HG03442 (cell line): ENCODE data around the gene RPL22.

Experiments used
- ATAC-seq: cut with Tn5 transposase; IDR thresholded peaks from one replicate; pipeline ENCODE4 v1.9.1; 2021; ENCODE audit warnings: mild to moderate bottlenecking, moderate library complexity; ENCODE audit not compliant: unreplicated experiment

RPL22 gene

DNA sequence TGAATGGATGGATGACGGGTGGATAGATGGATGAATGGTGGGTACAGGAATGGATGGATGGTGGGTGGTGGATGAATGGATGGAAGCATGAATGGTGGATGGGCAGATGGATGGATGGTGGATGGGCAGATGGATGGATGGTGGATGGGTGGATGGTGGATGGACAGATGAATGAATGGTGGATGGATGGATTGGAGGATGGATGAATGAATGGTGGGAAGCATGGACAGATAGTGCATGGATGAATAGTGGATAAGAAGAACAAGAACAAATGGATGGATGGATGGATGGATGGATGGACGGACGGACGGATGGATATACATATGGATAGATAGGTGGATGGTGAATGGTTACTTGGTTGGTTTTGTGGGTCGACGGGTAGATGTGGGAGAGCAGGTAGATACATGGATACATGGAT lies 24.0 kb downstream of the RPL22 start:
- ATAC-seq, result no peak

DNA sequence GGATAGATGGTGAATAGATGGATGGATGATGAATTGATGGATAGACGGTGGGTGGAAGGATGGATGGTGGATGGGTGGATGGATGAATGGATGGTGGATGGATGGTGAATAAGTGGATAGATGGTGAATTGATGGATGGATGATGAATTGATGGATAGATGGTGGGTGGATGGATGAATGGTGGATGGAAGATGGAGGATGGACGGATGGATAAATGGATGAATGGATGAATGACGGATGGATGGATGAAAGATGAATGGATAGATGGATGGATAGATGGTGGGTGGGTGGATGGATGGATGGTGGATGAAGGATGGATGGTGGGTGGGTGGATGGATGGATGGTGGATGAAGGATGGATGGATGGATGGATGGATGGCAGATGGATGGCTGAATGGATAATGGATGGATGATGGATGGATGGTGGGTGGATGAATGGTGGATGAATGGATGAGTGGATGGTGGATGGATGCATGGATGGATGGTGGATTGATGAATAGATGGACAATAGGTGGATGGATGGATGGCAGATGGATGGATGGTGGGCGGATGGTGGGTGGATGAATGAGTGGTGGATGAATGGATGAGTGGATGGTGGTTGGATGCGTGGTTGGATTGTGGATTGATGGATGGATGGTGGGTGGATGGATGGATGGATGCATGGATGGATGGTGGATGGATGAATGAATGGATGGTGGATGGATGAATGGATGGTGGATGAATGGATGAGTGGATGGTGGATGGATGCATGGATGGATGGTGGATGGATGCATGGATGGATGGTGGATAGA lies 24.6 kb downstream of the RPL22 start:
- ATAC-seq, result no peak

DNA sequence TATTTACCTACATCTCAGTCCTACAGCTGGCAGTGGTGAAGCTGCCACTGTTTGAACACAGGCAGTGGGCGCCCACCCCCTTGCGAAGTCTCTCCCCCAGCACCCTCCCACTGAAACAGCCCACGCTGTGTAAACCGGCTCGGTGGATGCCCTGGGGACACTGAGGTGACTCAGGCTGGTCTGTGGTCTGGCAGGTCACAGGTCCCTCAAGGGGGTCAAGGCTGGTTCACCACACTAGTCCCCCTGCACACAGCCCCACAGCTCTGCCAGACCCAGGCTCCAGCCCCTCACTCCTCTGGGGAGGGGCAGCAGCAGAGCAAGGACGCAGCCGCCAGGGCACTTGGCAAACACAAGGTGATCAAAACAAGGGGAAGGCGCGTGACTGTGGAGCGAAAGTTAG lies 26.8 kb downstream of the RPL22 start:
- ATAC-seq, result no peak

GRCh38 chr1:6171548-6172124 lies 27.8 kb downstream of the RPL22 start:
- ATAC-seq, result no peak

GRCh38 chr1:6170742-6171201 lies 28.6 kb downstream of the RPL22 start:
- no peak for ATAC-seq

DNA sequence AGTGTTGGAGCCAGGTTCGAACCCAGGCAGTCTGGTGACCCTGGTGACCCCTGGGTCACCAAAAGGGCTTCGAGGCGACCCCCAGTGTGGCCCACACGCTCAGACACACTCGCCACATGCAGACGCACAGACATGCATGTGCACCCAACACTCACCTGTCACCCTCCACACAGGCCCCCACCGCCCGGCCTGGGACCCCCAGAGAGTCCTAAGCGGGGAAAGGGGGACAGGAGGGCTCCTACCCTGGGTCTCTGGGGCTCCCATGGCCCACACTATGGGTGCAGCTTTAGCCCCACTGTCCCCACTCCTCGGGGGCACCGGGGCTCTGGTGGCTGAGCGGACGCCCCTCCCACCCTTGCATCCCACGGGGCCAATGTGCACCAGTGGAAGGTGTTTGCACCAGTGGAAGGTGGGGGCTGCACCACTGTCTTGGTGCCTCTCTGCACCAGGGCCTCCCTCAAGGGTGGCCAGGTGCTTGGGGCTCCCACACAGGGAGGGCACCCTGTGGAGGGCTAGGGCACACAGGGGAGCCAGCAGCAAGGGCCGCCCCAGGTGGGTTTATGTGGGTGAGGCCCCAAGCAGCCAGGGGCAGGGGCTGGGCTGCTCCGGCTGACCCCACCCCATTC lies 29.2 kb downstream of the RPL22 start:
- ATAC-seq, result no peak

DNA sequence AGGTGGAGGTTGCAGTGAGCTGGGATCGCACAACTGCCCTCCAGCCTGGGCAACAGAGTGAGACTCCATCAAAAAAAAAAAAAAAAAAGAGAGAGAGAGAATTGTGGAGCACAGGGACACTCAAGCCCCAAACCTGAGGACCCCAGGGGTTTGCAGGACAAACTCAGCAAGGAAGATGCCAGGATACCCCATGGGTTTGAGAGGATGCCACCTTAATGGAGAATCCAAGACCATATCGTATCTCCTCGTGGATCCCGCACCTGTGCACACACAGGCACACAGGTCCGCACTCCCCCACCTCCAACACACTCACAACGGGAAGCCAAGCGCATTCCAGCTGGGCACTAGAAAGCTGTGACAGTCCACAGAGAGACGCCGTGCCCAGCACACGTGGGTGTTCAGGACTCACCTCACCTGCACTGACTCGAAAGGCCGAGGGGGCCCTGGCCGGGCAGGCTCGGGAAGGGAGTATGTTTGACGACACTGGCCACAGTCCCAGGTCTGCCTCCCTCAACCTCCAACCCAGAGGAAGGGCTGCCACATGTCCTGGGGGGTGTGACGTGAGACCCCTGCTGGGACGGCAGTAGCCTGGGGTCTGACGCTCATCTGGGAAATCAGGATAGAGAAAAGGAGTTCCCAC lies 30.3 kb downstream of the RPL22 start:
- ATAC-seq, result no peak

GRCh38 chr1:6167391-6168303 lies 31.7 kb downstream of the RPL22 start:
- no peak for ATAC-seq

DNA sequence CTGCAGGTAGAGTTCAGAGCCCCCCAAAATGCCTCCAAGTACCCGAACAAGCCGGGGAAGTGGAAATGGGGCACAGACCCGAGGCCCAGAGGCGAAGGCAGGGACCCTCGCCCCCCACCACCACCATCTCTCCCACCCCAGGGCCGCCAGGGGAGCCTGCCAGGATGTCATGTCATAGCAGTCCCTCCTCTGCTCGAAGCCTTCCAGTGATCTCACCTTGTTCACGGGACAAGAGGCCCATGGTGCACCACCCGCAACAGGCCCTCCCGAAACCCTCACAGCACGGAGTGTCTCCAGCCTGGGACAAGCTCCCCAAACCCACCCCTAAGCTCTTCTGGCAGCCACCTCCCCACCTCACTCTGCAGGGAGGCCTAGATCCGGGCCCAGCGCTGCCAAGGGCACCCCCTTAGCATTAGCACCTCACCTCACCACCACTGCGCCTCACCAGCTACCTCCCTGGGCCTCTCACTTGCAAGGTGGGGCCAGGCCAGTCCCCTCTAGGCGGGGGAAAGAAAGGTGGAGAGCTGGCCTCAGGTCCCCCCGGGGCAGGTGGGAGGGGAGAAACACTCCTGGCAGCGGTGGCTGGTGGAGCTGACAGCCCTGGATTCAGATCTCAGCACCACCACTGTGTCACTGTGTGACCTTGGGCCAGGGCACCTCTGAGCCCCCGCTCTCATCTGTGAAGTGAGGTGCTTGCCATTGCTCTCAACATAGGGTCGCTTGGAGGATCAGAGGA lies 32.6 kb downstream of the RPL22 start:
- no peak for ATAC-seq

GRCh38 chr1:6166221-6166620 lies 33.2 kb downstream of the RPL22 start:
- ATAC-seq, result no peak

- no peak for ATAC-seq
These were observed 33.9 kb downstream of the RPL22 start for GRCh38 chr1:6165441-6165985.

- ATAC-seq, result no peak
These were observed 34.4 kb downstream of the RPL22 start for GRCh38 chr1:6165027-6165426.

DNA sequence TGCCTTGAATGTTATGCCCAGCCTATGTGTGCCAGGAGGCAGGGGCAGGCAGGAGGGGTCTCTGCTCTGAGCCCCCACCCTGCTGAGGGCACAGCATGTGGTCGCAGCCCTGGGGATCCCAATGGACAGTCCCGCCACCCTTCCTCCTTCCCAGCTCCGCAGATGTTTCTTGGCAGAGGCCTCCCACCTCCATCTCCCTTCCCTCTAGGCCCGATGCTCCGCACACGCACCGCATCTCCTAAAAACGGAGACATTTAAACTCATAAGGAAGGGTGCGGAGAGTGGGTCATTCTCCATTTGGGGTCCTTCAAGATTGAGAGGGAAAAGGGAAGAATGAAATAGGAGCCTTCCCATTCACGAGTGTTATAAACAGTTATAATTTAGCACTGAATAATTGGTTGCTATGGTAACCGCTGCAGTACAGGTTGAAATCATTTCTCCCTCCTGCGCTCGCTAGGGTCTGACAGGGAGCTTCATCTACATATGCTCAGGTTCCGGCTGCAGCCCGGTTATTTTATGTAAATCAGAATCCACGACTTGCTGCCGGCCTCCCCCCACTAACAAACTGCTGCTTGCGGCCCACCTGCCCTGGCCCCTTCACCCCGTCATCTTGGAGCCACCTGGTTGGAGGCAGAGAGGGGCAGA lies 35.3 kb downstream of the RPL22 start:
- ATAC-seq, result no peak

GRCh38 chr1:6163191-6163972 lies 36.0 kb downstream of the RPL22 start:
- no peak for ATAC-seq

- no peak for ATAC-seq
These were observed 36.6 kb downstream of the RPL22 start for GRCh38 chr1:6162773-6163172.

DNA sequence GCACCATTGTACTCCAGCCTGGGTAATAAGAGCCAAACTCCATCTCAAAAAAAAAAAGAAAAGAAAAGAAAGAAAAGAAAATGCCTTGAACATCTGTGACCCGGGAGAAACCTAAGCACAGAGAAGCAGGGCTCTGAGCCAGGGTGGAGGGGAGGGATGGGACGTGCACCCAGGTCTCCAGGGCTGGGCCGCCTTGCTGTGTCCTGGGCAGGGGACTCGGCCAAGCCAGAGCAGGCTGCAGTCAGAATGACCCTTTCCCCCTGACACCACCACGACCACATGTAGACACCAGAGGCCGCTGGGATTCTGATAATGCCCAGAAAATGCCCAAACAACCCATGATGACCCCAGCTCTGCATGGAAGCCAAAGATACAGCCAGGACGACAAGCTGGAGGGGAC lies 37.1 kb downstream of the RPL22 start:
- ATAC-seq, result no peak

- ATAC-seq, result no peak
These were observed 41.2 kb downstream of the RPL22 start for GRCh38 chr1:6158181-6158580.

- ATAC-seq, result no peak
These were observed 41.7 kb downstream of the RPL22 start for GRCh38 chr1:6157528-6158174.
